Measurements from ENCODE around the gene CIP2A.

DNA sequence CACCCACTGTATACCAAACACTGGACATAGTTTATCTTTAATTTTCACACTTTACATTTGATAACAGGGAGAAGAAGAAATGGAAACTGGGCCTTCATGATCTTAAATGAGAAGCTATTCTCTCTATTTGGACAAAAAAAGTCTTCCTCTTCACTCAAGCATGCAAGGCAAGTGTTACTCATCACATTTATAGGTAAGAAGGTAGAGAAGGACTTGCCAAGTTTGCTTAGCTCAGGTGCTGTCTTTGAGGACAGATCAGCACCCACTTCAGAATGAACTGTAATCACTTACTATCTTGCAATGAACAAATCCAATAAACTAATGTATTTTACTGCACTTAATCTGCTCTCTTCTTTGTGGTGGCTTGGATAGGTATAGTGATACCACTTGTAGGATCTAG lies 77.7 kb downstream of the CIP2A start:
- TF ChIP-seq ASH2L (IDR thresholded peaks at IDR 0.05; ENCODE audit: low read length): no peak
- no peak for TF ChIP-seq SAP30 (IDR thresholded peaks at IDR 0.05; ENCODE audit: insufficient read depth, insufficient replicate concordance, low read length)
- TF ChIP-seq CREB1 (IDR thresholded peaks at IDR 0.05): no peak
- TF ChIP-seq, protein P1, sequence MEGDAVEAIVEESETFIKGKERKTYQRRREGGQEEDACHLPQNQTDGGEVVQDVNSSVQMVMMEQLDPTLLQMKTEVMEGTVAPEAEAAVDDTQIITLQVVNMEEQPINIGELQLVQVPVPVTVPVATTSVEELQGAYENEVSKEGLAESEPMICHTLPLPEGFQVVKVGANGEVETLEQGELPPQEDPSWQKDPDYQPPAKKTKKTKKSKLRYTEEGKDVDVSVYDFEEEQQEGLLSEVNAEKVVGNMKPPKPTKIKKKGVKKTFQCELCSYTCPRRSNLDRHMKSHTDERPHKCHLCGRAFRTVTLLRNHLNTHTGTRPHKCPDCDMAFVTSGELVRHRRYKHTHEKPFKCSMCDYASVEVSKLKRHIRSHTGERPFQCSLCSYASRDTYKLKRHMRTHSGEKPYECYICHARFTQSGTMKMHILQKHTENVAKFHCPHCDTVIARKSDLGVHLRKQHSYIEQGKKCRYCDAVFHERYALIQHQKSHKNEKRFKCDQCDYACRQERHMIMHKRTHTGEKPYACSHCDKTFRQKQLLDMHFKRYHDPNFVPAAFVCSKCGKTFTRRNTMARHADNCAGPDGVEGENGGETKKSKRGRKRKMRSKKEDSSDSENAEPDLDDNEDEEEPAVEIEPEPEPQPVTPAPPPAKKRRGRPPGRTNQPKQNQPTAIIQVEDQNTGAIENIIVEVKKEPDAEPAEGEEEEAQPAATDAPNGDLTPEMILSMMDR (IDR thresholded peaks at IDR 0.05; ENCODE audit: control extremely low read depth in 1 of 3, insufficient read depth in 1 of 3, low read depth in 1 of 3, low read length in 3 of 3): no peak
- no peak for TF ChIP-seq CHD1 (IDR thresholded peaks at IDR 0.05; ENCODE audit: low read depth, low read length)
- no peak for TF ChIP-seq MAX (IDR thresholded peaks at IDR 0.05)
- TF ChIP-seq SUZ12 (IDR thresholded peaks at IDR 0.05; ENCODE audit: low read length): no peak
- TF ChIP-seq NANOG (IDR thresholded peaks at IDR 0.05; ENCODE audit: insufficient read depth, low read depth, low read length, poor library complexity, severe bottlenecking): no peak
- no peak for TF ChIP-seq USF2 (IDR thresholded peaks at IDR 0.05; ENCODE audit: low read length)
- no peak for TF ChIP-seq RAD21 (IDR thresholded peaks at IDR 0.05 in 1 of 2, conservative IDR thresholded peaks at IDR 0.05 in 1 of 2; ENCODE audit: low read depth in 2 of 2, low read length in 2 of 2)
- no peak for TF ChIP-seq SIRT6 (IDR thresholded peaks at IDR 0.05; ENCODE audit: low read length)
- no peak for TF ChIP-seq POLR2A (IDR thresholded peaks at IDR 0.05; ENCODE audit: control extremely low read depth in 1 of 2, low read depth in 2 of 2, low read length in 2 of 2)
